Adrenal gland (tissue), 12 donors: ENCODE measurements around the gene TAP2. TPM values are rescaled to one million over a fixed set of nuclear protein-coding genes. Genes with fewer than 3 reads are reported as not detected.
"Not testable (repeated sequence)": the region's sequence is repeated elsewhere in the genome, so short reads cannot be mapped to it uniquely, and the experiment has no call there.

ENCODE experiments used
- DNase-seq, 7 donors: peaks; one replicate each; pipeline ENCODE4 v3.0.0-alpha.2; 2019 to 2020
- H3K27ac ChIP-seq, 5 donors: fragments of 200-600 bp; sonication (generic) in 4 of 5; 1 replicate in 3 of 5; 2 replicates in 2 of 5; pipeline versions ENCODE4 v1.5.1 to v1.8.0; 2016 to 2020; ENCODE audit warnings: mild to moderate bottlenecking in 1 of 5
- H3K27me3 ChIP-seq: fragments of 200-600 bp; 2 replicates; pipeline ENCODE4 v1.8.0; 2021
- H3K36me3 ChIP-seq, 2 donors: fragments of 200-600 bp; replicated peaks in 1 of 2; 1 replicate in 1 of 2; 2 replicates in 1 of 2; pipeline versions ENCODE4 v1.5.1 to v1.8.0; 2018 to 2022
- H3K4me1 ChIP-seq, 2 donors: fragments of 200-600 bp; replicated peaks in 1 of 2; 1 replicate in 1 of 2; 2 replicates in 1 of 2; pipeline versions ENCODE4 v1.5.1 to v1.8.0; 2018 to 2021
- H3K4me3 ChIP-seq, 4 donors: fragments of 200-600 bp; sonication (generic) in 3 of 4; one replicate each; pipeline ENCODE4 v1.5.1; 2016 to 2018
- H3K9me3 ChIP-seq, 3 donors: fragments of 200-600 bp; sonication (generic) in 1 of 3; replicated peaks in 1 of 3; 1 replicate in 2 of 3; 2 replicates in 1 of 3; pipeline versions ENCODE4 v1.5.1 to v1.8.0; 2016 to 2021
- POLR2A ChIP-seq, 2 donors: fragments of 450-650 bp; IDR thresholded peaks; one replicate each; pipeline ENCODE4 v1.6.1; 2017; ENCODE audit warnings: antibody characterized with exemption in 2 of 2, mild to moderate bottlenecking in 2 of 2, moderate library complexity in 1 of 2
- WGBS, 4 donors: extraction: QIAGEN DNeasy Blood & Tissue Kit in 2 of 4; methylation state at CpG; one replicate each; pipeline versions ENCODE4 v1.1.5 to v1.1.7; 2013 to 2017; 5-methylcytosine and 5-hydroxymethylcytosine counted together
- intact Hi-C, 2 donors: fragments of 100-400 bp; cut with DNase I; formaldehyde crosslinking; loops; one replicate each; pipeline versions ENCODE4 v1.14.1 to v1.15.0; 2022 to 2023
- polyA plus RNA-seq, 3 donors: library from polyadenylated mRNA; stranded (reverse); fragments of 200-250 nt in 2 of 3; fragments of 350-450 nt in 1 of 3; fragmentation: Illumina TruSeq in 1 of 3; extraction: RNeasy Lipid Tissue Mini Kit (QIAGEN cat#74804) in 1 of 3; gene quantifications; one replicate each; pipeline ENCODE4 v1.2.3, GENCODE V29; 2013 to 2014
- total RNA-seq, 9 donors: library from RNA; depleted of rRNA in 4 of 9; stranded (reverse); fragments of >200 nt in 4 of 9; fragments of 120-200 nt in 1 of 9; fragmentation: NEBNext Ultra II Directional in 1 of 9; extraction: Animal tissue kit (Norgen Biotek cat#: 25700) in 1 of 9; gene quantifications; one replicate each; pipeline versions ENCODE4 v1.1.0 to v1.2.4, GENCODE V29; 2013 to 2023
- TF ChIP-seq, protein P1 (sequence below), 6 experiments: fragments of 450-650 bp in 4 of 6; fragments of 200-600 bp in 2 of 6; sonication (generic) in 1 of 6; IDR thresholded peaks; 1 replicate in 5 of 6; 2 replicates in 1 of 6; pipeline versions ENCODE4 v1.5.1 to v1.8.0; 2016 to 2021; ENCODE audit warnings: antibody characterized with exemption in 6 of 6, mild to moderate bottlenecking in 2 of 6, moderate library complexity in 1 of 6
- donor health status: healthy with polysubstance abuse.
- donor health status: Bipolar disorder and iron deficiency.
- donor health status: DM: yes; HTN: yes; CAD: no.
- donor health status: DM: no; HTN: no; CAD: no.
- donor health status: DM: no; HTN: no; CAD: no.
- donor health status: DM: yes; HTN: yes; CAD: no.

The TAP2 gene
- total and polyA plus RNA-seq, 12 donors: 4.8 to 48.0 (median 21.0) TPM

DNA sequence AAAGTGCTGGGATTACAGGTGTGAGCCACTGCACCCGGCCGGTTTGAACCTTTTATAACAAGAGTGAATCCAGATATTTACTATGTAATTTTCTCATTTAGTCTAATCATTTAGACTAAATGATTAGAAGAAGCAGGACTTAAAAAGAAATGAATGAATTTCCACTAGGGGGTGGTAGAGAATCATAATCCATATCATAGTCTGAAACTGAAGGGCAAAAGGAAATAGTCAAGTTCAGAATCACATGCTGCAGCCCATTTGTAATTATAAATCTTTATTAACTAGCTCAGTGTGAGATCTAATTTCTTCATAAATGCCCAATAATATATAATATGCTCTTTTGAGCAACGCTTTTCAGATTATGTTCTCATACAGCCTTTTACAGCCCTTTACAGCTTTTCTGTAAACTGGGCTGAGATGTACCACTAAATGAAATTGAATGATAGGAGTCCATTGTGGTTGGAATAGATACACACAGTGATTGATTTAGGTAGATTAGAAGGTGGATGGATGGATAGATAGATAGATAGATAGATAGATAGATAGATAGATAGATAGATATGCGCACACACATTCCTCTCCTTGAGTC lies 47.3 kb upstream of the TAP2 start:
- Histone ChIP-seq H3K4me3 (no peak overlapping the region), H3K36me3 (no peaks in the 10 kb centered on the region), H3K4me1 (peaks cover 12 to 20% of the 10 kb centered on the region in 2 donors), H3K27ac (peak overlapping the region in 1 of 5 donors; percentile 24), H3K27me3 (no peaks in the 10 kb centered on the region), H3K9me3 (no peaks in the 10 kb centered on the region)
- intact Hi-C loops: loop anchor here (5.0 to 10.0 kb wide), 3 partner anchors 49 to 102 kb away; no protein-coding TSS in a partner anchor
- TF ChIP-seq, protein P1, sequence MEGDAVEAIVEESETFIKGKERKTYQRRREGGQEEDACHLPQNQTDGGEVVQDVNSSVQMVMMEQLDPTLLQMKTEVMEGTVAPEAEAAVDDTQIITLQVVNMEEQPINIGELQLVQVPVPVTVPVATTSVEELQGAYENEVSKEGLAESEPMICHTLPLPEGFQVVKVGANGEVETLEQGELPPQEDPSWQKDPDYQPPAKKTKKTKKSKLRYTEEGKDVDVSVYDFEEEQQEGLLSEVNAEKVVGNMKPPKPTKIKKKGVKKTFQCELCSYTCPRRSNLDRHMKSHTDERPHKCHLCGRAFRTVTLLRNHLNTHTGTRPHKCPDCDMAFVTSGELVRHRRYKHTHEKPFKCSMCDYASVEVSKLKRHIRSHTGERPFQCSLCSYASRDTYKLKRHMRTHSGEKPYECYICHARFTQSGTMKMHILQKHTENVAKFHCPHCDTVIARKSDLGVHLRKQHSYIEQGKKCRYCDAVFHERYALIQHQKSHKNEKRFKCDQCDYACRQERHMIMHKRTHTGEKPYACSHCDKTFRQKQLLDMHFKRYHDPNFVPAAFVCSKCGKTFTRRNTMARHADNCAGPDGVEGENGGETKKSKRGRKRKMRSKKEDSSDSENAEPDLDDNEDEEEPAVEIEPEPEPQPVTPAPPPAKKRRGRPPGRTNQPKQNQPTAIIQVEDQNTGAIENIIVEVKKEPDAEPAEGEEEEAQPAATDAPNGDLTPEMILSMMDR (IDR thresholded peaks at IDR 0.05): peak; percentile 59 to 87 (median 76)
- no peak for TF ChIP-seq POLR2A (IDR thresholded peaks at IDR 0.05)
- WGBS, 4 donors: 26 to 35% (median 34%) methylated on average over 4 of the region's 4 CpGs
- no peak for DNase-seq

DNA sequence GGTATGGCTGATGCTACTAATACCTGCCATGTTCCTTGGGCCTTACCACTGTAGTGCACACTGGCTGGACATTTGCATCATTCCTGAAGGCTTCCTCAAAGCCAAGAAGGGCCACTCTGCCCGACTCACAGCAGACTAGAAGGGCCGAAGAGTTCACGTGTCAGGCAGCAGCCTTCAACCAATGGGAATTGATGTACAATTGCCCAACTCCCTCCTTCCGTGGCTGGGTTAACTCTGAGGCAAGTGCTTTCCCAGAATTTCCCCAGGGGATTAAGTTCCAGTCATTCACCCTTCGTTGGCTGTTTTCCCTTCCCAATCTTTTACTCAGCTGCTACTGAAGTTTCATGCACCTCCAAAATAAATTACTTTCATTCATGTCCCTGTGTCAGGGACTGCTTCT lies 45.2 kb upstream of the TAP2 start:
- TF ChIP-seq, protein P1 (IDR thresholded peaks at IDR 0.05): no peak
- TF ChIP-seq POLR2A (IDR thresholded peaks at IDR 0.05): no peak
- no peak overlapping the region for H3K4me3 ChIP-seq
- no peaks in the 10 kb centered on the region for H3K36me3 ChIP-seq
- peak overlapping the region in 2 of 5 donors; percentile 6 to 41 for H3K27ac ChIP-seq
- DNase-seq: peak in 6 of 7 donors; percentile 54 to 84 (median 76)
- H3K9me3 ChIP-seq: no peaks in the 10 kb centered on the region
- WGBS, 4 donors: 16 to 34% (median 26%) methylated on average over 4 to 5 of the region's 5 CpGs
- H3K4me1 ChIP-seq: peaks cover 12 to 20% of the 10 kb centered on the region in 2 donors
- peaks cover 9% of the 10 kb centered on the region for H3K27me3 ChIP-seq
- intact Hi-C loops: loop anchor here in 1 of 2 donors (10.0 kb wide), 1 partner anchor 51 kb away; no protein-coding TSS in a partner anchor

DNA sequence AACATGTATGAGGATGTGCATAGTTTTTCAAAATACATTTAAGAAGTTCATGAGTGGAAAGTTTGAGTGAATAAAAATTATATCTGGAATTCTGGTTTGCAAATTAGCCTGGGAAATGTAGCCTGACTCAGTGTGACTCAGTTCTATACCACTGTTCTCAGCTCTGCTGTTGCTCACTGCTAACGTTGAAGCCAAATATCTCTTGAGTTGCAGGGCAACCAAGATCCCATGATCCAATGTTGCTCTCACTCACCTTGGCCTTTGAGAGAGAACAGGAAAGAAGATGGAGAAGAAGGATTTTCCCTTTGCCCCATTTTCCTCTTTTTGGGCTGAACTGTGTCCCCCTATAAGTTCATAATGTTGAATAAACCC lies 44.3 kb upstream of the TAP2 start:
- H3K4me1 ChIP-seq: peaks cover 12 to 20% of the 10 kb centered on the region in 2 donors
- H3K4me3 ChIP-seq: no peak overlapping the region
- no peak for DNase-seq
- no peaks in the 10 kb centered on the region for H3K36me3 ChIP-seq
- H3K27me3 ChIP-seq: peaks cover 9% of the 10 kb centered on the region
- WGBS, 4 donors: 0 to 37% (median 26%) methylated on average over 1 of the region's 1 CpG
- intact Hi-C loops: loop anchor here in 1 of 2 donors (10.0 kb wide), 1 partner anchor 52 kb away; no protein-coding TSS in a partner anchor
- TF ChIP-seq POLR2A (IDR thresholded peaks at IDR 0.05): no peak
- TF ChIP-seq, protein P1 (IDR thresholded peaks at IDR 0.05): no peak
- H3K27ac ChIP-seq: no peak overlapping the region
- H3K9me3 ChIP-seq: no peaks in the 10 kb centered on the region

DNA sequence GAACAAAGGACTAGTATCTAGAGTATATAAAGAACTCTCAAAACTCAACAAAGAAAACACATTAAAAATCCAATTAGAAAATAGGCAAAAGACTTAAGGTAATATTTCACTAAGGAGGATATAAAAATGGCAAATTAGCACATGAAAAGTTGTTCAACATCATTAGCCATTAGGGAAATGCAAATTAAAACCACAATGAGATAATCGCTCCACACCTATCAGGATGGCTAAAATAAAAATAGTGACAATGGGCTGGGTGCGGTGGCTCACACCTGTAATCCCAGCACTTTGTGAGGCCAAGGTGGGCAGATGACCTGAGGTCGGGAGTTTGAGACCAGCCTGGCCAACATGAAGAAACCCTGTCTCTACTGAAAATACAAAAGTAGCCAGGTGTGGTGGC lies 42.4 kb upstream of the TAP2 start:
- intact Hi-C loops: loop anchor here in 1 of 2 donors (10.0 kb wide), 1 partner anchor 54 kb away; no protein-coding TSS in a partner anchor

DNA sequence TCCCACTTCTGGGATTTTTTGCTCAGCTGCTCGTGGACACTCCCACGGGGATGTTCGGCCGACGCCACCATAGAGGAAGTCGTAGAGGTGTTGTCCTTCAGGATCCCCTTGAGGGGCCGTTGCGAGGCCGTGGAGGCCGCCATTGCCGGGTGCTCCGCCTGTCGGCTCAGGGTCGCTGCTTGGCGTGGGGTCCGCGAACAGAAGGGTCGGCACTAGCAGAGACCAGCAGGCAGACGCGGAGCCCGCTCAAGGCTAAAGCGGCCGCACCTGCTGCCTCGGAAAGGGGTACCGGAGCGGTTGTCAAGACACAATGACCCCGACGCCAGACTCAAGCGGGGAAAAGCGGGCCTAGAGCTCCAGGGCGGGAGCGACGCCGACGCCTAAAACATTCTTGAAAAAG lies 41.2 kb upstream of the TAP2 start:
- Histone ChIP-seq H3K27ac (no peak overlapping the region), H3K9me3 (no peaks in the 10 kb centered on the region), H3K4me3 (no peak overlapping the region), H3K4me1 (no peaks in the 10 kb centered on the region), H3K36me3 (no peaks in the 10 kb centered on the region), H3K27me3 (peaks cover 20% of the 10 kb centered on the region)
- 33 to 47% (median 38%) methylated on average over 28 to 35 of the region's 35 CpGs for WGBS, 4 donors
- DNase-seq: no peak
- TF ChIP-seq, protein P1 (IDR thresholded peaks at IDR 0.05): no peak
- no peak for TF ChIP-seq POLR2A (IDR thresholded peaks at IDR 0.05)
- intact Hi-C loops: loop anchor here in 1 of 2 donors (10.0 kb wide), 1 partner anchor 55 kb away; no protein-coding TSS in a partner anchor

More for the DNA sequence above, 42.4 kb upstream of the TAP2 start:
- H3K36me3 ChIP-seq, H3K4me1 ChIP-seq, DNase-seq, H3K4me3 ChIP-seq, H3K27ac ChIP-seq, H3K9me3 ChIP-seq: not testable (repeated sequence)
- WGBS, 4 donors: 61 to 82% (median 79%) methylated on average over 3 of the region's 3 CpGs
- H3K27me3 ChIP-seq: peaks cover 16% of the 10 kb centered on the region
